Rectal smooth muscle tissue (tissue), 1 donor: Measurements from ENCODE around the gene MYO5A.

Experiments used
- H3K27ac ChIP-seq: one replicate; pipeline ENCODE4 v1.7.0; 2013; ENCODE audit warnings: low read depth, low read length, inconsistent platforms
- H3K27me3 ChIP-seq: one replicate; pipeline ENCODE4 v1.7.0; 2013; ENCODE audit warnings: low read length; ENCODE audit not compliant: control insufficient read depth, insufficient read depth
- H3K36me3 ChIP-seq: one replicate; pipeline ENCODE4 v1.7.0; 2013; ENCODE audit warnings: low read length; ENCODE audit not compliant: control insufficient read depth, insufficient read depth
- H3K4me1 ChIP-seq: one replicate; pipeline ENCODE4 v1.7.0; 2013; ENCODE audit warnings: low read length; ENCODE audit not compliant: control insufficient read depth, insufficient read depth
- H3K4me3 ChIP-seq: one replicate; pipeline ENCODE4 v1.7.0; 2013; ENCODE audit warnings: low read length
- H3K9ac ChIP-seq: one replicate; pipeline ENCODE4 v1.7.0; 2013; ENCODE audit warnings: low read length

MYO5A gene

GRCh38 chr15:52338058-52338457 is 190.6 kb downstream of the MYO5A start:
- Histone ChIP-seq H3K4me3 (no peak overlapping the region), H3K27ac (no peak overlapping the region), H3K9ac (no peak overlapping the region), H3K36me3 (no peaks in the 10 kb centered on the region), H3K4me1 (no peaks in the 10 kb centered on the region), H3K27me3 (no peaks in the 10 kb centered on the region)

DNA sequence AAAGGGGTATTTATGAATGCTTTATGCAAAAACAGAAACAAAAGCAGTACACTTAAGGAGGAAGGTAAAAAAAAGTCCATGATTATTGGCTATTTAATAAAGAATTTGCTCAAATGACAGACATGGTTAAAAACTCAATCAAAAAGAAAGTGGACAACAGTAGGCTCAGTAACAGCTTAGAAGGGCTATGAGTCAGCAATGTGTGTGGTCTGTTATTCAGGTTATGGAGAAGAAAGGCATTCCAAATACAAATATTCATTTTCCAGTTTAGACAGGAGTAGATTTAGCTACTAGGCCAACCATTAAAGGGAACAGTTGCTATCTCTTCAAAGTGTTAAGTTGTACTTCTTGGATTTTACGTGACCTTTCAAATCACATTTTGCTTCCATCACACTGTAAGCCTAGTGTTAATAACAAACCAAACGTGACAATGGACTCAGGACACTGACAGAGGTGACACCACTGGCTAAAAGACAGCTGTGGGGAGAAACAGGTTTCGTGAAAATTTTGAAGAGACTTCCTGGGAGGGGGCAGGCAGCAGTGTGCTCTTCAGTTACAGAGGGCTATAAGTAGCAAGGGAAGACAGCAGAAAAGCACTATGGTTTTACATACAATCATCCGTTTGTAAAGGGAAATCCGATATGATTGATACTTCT is 191.4 kb downstream of the MYO5A start:
- no peaks in the 10 kb centered on the region for H3K36me3 ChIP-seq
- H3K27ac ChIP-seq: no peak overlapping the region
- H3K4me1 ChIP-seq: no peaks in the 10 kb centered on the region
- no peak overlapping the region for H3K4me3 ChIP-seq
- H3K27me3 ChIP-seq: no peaks in the 10 kb centered on the region
- no peak overlapping the region for H3K9ac ChIP-seq

DNA sequence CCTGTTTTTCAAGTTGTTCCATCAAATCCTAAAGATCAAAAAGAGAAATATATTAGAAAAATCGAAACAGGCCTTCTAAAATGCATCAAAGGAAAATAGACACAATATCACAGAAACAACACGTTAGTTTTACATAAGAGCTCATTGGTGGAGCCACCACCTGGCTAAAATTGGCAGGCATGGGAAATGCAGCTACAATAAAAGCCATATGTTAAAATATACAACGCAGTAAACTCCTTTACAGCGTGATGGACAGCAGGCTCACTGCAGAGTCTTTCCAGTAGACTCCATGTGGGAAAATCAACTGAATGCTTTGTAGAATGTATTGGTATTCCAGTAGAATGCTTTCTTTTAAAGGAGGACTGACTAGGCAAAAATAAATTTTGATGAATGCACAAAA is 192.2 kb downstream of the MYO5A start:
- no peaks in the 10 kb centered on the region for H3K36me3 ChIP-seq
- H3K27me3 ChIP-seq: no peaks in the 10 kb centered on the region
- H3K4me3 ChIP-seq: no peak overlapping the region
- no peak overlapping the region for H3K9ac ChIP-seq
- H3K4me1 ChIP-seq: no peaks in the 10 kb centered on the region
- no peak overlapping the region for H3K27ac ChIP-seq

GRCh38 chr15:52334491-52335160 is 194.1 kb downstream of the MYO5A start:
- H3K27me3 ChIP-seq: no peaks in the 10 kb centered on the region
- no peaks in the 10 kb centered on the region for H3K4me1 ChIP-seq
- H3K9ac ChIP-seq: no peak overlapping the region
- H3K36me3 ChIP-seq: peaks cover under 1% of the 10 kb centered on the region
- H3K4me3 ChIP-seq: no peak overlapping the region
- no peak overlapping the region for H3K27ac ChIP-seq

GRCh38 chr15:52331490-52332240 is 197.0 kb downstream of the MYO5A start:
- Histone ChIP-seq H3K36me3 (peaks cover 4% of the 10 kb centered on the region), H3K4me1 (no peaks in the 10 kb centered on the region), H3K27ac (no peak overlapping the region), H3K27me3 (no peaks in the 10 kb centered on the region), H3K9ac (no peak overlapping the region), H3K4me3 (no peak overlapping the region)

- H3K4me3 ChIP-seq: no peak overlapping the region
- no peak overlapping the region for H3K27ac ChIP-seq
- no peak overlapping the region for H3K9ac ChIP-seq
- no peaks in the 10 kb centered on the region for H3K4me1 ChIP-seq
- peaks cover 4% of the 10 kb centered on the region for H3K36me3 ChIP-seq
- H3K27me3 ChIP-seq: no peaks in the 10 kb centered on the region
These were observed 198.7 kb downstream of the MYO5A start for GRCh38 chr15:52329987-52330386.

GRCh38 chr15:52329150-52329549 is 199.5 kb downstream of the MYO5A start:
- Histone ChIP-seq H3K4me1 (no peaks in the 10 kb centered on the region), H3K27ac (no peak overlapping the region), H3K36me3 (peaks cover 4% of the 10 kb centered on the region), H3K4me3 (no peak overlapping the region), H3K9ac (no peak overlapping the region), H3K27me3 (no peaks in the 10 kb centered on the region)

DNA sequence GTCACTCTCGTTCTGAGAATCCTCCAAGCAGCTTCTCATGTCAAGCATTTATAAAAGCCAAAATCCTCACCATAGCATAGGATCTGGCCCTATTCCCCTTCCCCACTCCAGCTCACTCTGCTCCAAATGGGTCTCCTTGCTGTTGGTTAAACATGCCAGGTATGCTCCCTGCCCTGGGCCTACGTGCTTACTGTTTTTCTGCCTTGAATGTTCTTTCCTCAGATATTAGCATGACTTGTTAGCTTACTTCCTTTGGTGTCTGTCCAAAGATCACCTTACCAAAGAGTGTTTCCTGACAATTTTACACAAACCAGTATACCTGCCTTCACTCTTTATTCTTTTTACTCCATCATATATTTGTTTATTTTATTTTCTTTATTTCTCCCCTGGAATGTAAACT is 200.0 kb downstream of the MYO5A start:
- no peak overlapping the region for H3K9ac ChIP-seq
- no peaks in the 10 kb centered on the region for H3K27me3 ChIP-seq
- no peaks in the 10 kb centered on the region for H3K4me1 ChIP-seq
- H3K36me3 ChIP-seq: peaks cover 4% of the 10 kb centered on the region
- no peak overlapping the region for H3K27ac ChIP-seq
- H3K4me3 ChIP-seq: no peak overlapping the region

DNA sequence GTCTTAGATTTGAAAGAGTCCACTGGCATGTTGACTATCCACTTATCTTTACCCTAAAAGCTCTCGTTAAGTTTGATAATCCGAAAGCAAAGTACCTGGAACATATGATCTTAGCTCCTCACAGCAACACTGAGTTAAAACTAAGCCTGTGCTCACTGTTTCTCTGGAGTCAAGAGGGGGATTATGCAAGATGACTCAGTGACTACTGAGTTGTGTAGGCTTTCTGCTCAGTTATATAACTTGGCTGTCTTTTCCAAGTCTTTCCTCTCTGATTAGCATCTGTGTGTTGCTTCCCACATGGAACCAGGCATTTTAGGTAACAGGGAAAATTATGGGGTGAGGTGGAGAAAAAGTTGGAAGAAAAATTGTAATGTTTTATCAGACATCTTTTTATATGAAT is 201.9 kb downstream of the MYO5A start:
- Histone ChIP-seq H3K36me3 (peaks cover 7% of the 10 kb centered on the region), H3K4me3 (no peak overlapping the region), H3K9ac (no peak overlapping the region), H3K27me3 (no peaks in the 10 kb centered on the region), H3K4me1 (no peaks in the 10 kb centered on the region), H3K27ac (no peak overlapping the region)

DNA sequence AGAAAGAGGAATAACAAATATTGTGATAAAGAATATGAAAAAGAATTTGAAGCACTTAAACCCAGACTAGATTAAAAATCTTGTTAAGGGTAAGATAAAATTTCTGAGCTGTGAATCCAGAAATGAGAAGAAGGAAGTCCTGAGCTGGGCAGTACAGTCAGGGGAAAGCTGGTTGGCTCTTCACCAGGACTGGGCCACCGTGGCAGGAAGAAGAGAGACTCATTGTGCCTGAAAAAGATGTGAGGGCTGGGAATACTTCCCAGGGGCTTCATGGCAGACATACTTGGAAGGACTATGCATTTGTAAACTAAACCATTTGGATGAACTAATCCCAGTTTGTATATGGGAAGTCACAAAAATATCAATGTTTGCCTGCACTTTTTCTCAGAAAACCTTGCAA is 204.6 kb downstream of the MYO5A start:
- Histone ChIP-seq H3K36me3 (peaks cover 8% of the 10 kb centered on the region), H3K9ac (no peak overlapping the region), H3K4me1 (no peaks in the 10 kb centered on the region)

GRCh38 chr15:52318729-52319500 is 209.8 kb downstream of the MYO5A start:
- no peak overlapping the region for H3K27ac ChIP-seq
- H3K36me3 ChIP-seq: peaks cover 8% of the 10 kb centered on the region
- no peaks in the 10 kb centered on the region for H3K27me3 ChIP-seq
- no peak overlapping the region for H3K4me3 ChIP-seq
- no peaks in the 10 kb centered on the region for H3K4me1 ChIP-seq
- H3K9ac ChIP-seq: no peak overlapping the region

More for the DNA sequence above, 204.6 kb downstream of the MYO5A start:
- no peaks in the 10 kb centered on the region for H3K27me3 ChIP-seq
- no peak overlapping the region for H3K27ac ChIP-seq
- no peak overlapping the region for H3K4me3 ChIP-seq

- Histone ChIP-seq H3K27me3 (no peaks in the 10 kb centered on the region), H3K9ac (no peak overlapping the region), H3K36me3 (peaks cover 8% of the 10 kb centered on the region), H3K27ac (no peak overlapping the region), H3K4me1 (no peaks in the 10 kb centered on the region), H3K4me3 (no peak overlapping the region)
These were observed 211.0 kb downstream of the MYO5A start for GRCh38 chr15:52317688-52318087.
